CD14-positive monocyte (primary cell): Measurements from ENCODE around the gene RFX2. TPM values are rescaled to one million over a fixed set of nuclear protein-coding genes. Genes with fewer than 3 reads are reported as not detected.

Experiments
- DNase-seq, 3 donors: peaks; one replicate each; pipeline ENCODE4 v3.0.0-alpha.2; 2011 to 2022
- H2AFZ ChIP-seq: 2 replicates; pipeline ENCODE4 v1.6.0; 2012; ENCODE audit warnings: mild to moderate bottlenecking, low read depth, low read length, inconsistent platforms; ENCODE audit not compliant: insufficient read depth, poor library complexity, severe bottlenecking
- H3K27ac ChIP-seq, 2 donors: 1 replicate in 1 of 2; 2 replicates in 1 of 2; pipeline ENCODE4 v1.5.1; 2012 to 2013; ENCODE audit warnings: low read length in 2 of 2, control low read depth in 1 of 2, inconsistent platforms in 1 of 2, low read depth in 1 of 2, mild to moderate bottlenecking in 1 of 2
- H3K27me3 ChIP-seq, 2 donors: one replicate each; pipeline versions ENCODE4 v1.6.0 to v1.6.1; 2011 to 2013; ENCODE audit warnings: low read length in 2 of 2; ENCODE audit not compliant: control insufficient read depth in 2 of 2, insufficient read depth in 2 of 2
- H3K36me3 ChIP-seq, 2 donors: replicated peaks in 1 of 2; 1 replicate in 1 of 2; 2 replicates in 1 of 2; pipeline versions ENCODE4 v1.5.1 to v1.6.1; 2012 to 2013; ENCODE audit warnings: low read length in 2 of 2, control low read depth in 1 of 2, inconsistent platforms in 1 of 2, mild to moderate bottlenecking in 1 of 2; ENCODE audit not compliant: insufficient read depth in 2 of 2, control insufficient read depth in 1 of 2
- H3K4me1 ChIP-seq, 2 donors: 1 replicate in 1 of 2; 2 replicates in 1 of 2; pipeline versions ENCODE4 v1.5.1 to v1.6.1; 2012 to 2013; ENCODE audit warnings: low read length in 2 of 2, control low read depth in 1 of 2, inconsistent platforms in 1 of 2, mild to moderate bottlenecking in 1 of 2, moderate library complexity in 1 of 2; ENCODE audit not compliant: insufficient read depth in 2 of 2, control insufficient read depth in 1 of 2
- H3K4me2 ChIP-seq: replicated peaks from 2 replicates; pipeline ENCODE3; 2012; ENCODE audit warnings: low read length, moderate library complexity, mild to moderate bottlenecking; ENCODE audit not compliant: poor library complexity, severe bottlenecking; ENCODE audit errors: extremely low read depth
- H3K4me3 ChIP-seq, 3 experiments: fragments of 200-600 bp in 1 of 3; sonication (generic) in 1 of 3; replicated peaks in 1 of 3; 1 replicate in 2 of 3; 2 replicates in 1 of 3; pipeline ENCODE4 v1.5.1; 2011 to 2013; ENCODE audit warnings: low read length in 3 of 3, mild to moderate bottlenecking in 3 of 3, control low read depth in 2 of 3, low read depth in 2 of 3, inconsistent platforms in 1 of 3, moderate library complexity in 1 of 3
- H3K79me2 ChIP-seq: 2 replicates; pipeline ENCODE4 v1.6.0; 2012; ENCODE audit warnings: mild to moderate bottlenecking, control low read depth, inconsistent platforms, low read length, moderate library complexity; ENCODE audit not compliant: insufficient read depth
- H3K9ac ChIP-seq: 2 replicates; pipeline ENCODE4 v1.6.0; 2017; ENCODE audit warnings: low read length, mild to moderate bottlenecking; ENCODE audit not compliant: insufficient read depth, poor library complexity, severe bottlenecking
- H3K9me3 ChIP-seq, 2 donors: replicated peaks in 1 of 2; 1 replicate in 1 of 2; 2 replicates in 1 of 2; pipeline versions ENCODE4 v1.5.1 to v1.6.1; 2012 to 2013; ENCODE audit warnings: low read length in 2 of 2, control low read depth in 1 of 2; ENCODE audit not compliant: control insufficient read depth in 1 of 2, insufficient read depth in 1 of 2
- H4K20me1 ChIP-seq: 2 replicates; pipeline ENCODE4 v1.6.0; 2012; ENCODE audit warnings: mild to moderate bottlenecking, low read length, control low read depth, moderate library complexity; ENCODE audit not compliant: insufficient read depth
- H3K27ac Mint-ChIP-seq, 7 donors: one replicate each; pipeline ENCODE4 v1.8.0; 2020; ENCODE audit warnings: mild to moderate bottlenecking in 7 of 7, mixed read lengths in 7 of 7, moderate library complexity in 6 of 7, inconsistent platforms in 2 of 7
- H3K27me3 Mint-ChIP-seq, 3 donors: one replicate each; pipeline ENCODE4 v1.8.0; 2021 to 2022; ENCODE audit warnings: low read depth in 3 of 3, mild to moderate bottlenecking in 3 of 3, mixed read lengths in 3 of 3, moderate library complexity in 3 of 3, inconsistent platforms in 1 of 3
- H3K36me3 Mint-ChIP-seq, 2 donors: one replicate each; pipeline ENCODE4 v1.8.0; 2020; ENCODE audit warnings: mixed read lengths in 2 of 2, inconsistent platforms in 1 of 2, mild to moderate bottlenecking in 1 of 2
- H3K4me1 Mint-ChIP-seq: one replicate; pipeline ENCODE4 v1.8.0; 2020; ENCODE audit warnings: mild to moderate bottlenecking, mixed read lengths
- H3K4me3 Mint-ChIP-seq, 2 donors: one replicate each; pipeline ENCODE4 v1.8.0; 2020; ENCODE audit warnings: mild to moderate bottlenecking in 2 of 2, mixed read lengths in 2 of 2, moderate library complexity in 1 of 2
- H3K9me3 Mint-ChIP-seq, 7 donors: one replicate each; pipeline ENCODE4 v1.8.0; 2020 to 2022; ENCODE audit warnings: mixed read lengths in 7 of 7, mild to moderate bottlenecking in 6 of 7, moderate library complexity in 6 of 7, inconsistent platforms in 2 of 7
- CTCF ChIP-seq: fragments of 200-600 bp; IDR thresholded peaks from one replicate; pipeline ENCODE4 v1.8.0; 2022; ENCODE audit warnings: antibody characterized with exemption, mild to moderate bottlenecking
- WGBS: methylation state at CpG from one replicate; pipeline ENCODE4 v1.1.5; 2013; ENCODE audit warnings: missing lambda C conversion rate; ENCODE audit not compliant: insufficient coverage; 5-methylcytosine and 5-hydroxymethylcytosine counted together
- intact Hi-C, 2 donors: fragments of 100-400 bp; cut with micrococcal nuclease; formaldehyde crosslinking; loops; one replicate each; pipeline versions ENCODE4 v1.15.0 to v1.15.1; 2023
- polyA plus RNA-seq, 3 donors: library from polyadenylated mRNA; depleted of rRNA in 1 of 3; unstranded in 2 of 3; stranded (reverse) in 1 of 3; fragments of 300-500 nt in 2 of 3; fragments of >200 nt in 1 of 3; fragmentation: Illumina TruSeq in 2 of 3; gene quantifications; 1 replicate in 2 of 3; 2 replicates in 1 of 3; pipeline ENCODE4 v1.2.3, GENCODE V29; 2012 to 2021

The RFX2 gene
- polyA plus RNA-seq, 3 donors: 5.7 to 12.9 (median 8.7) TPM

DNA sequence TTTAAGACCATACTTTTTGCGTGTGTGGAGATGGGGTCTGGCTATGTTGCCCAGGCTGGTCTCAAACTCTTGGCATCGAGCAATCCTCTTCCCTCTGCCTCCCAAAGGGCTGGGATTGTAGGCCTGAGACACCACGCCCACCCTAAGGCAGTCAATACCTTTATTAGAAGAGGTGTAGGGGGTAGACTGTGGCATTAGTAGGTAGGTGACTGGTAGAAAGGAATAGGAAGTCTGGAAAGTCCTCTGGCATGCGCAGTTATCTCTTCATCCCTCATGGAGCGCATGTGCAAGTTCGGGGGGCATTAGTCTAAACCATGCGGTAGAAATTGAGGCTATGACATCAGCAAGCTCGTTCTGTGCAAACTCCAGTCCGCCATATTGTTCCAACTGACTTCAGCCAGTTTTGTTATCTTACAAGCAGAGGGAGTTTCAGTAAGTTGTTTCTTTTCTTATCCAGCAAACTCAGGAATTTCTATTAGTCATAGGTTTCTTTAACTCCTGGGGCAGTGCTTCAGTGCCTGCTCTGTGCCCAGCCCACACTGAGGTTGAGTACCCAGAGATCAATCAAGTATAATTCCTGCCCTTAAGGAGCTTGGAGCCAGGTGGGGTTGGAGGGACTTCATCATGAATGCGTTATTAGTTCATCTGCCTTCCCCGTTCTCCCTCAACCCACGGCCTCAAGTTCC, 125.1 kb downstream of the RFX2 start:
- no peaks in the 10 kb centered on the region for H3K36me3 ChIP-seq
- peaks cover 17 to 23% of the 10 kb centered on the region in 2 donors for H3K4me1 ChIP-seq
- H3K79me2 ChIP-seq: no peaks in the 10 kb centered on the region
- no peak overlapping the region for H3K27ac ChIP-seq
- no peak overlapping the region for H3K4me3 ChIP-seq
- H3K4me2 ChIP-seq: no peak overlapping the region
- no peaks in the 10 kb centered on the region for H3K36me3 Mint-ChIP-seq
- peaks cover 29% of the 10 kb centered on the region for H3K4me1 Mint-ChIP-seq
- intact Hi-C loops: loop anchor here (5.0 to 10.0 kb wide), 2 partner anchors 37 to 140 kb away; no protein-coding TSS in a partner anchor
- no peak overlapping the region for H3K27ac Mint-ChIP-seq
- H2AFZ ChIP-seq: no peak overlapping the region
- WGBS: 100% methylated on average over 4 of the region's 12 CpGs
- peaks cover 0 to 2% (median 0%) of the 10 kb centered on the region in 3 donors for H3K27me3 Mint-ChIP-seq
- no peak for TF ChIP-seq CTCF
- no peaks in the 10 kb centered on the region for H3K27me3 ChIP-seq
- no peaks in the 10 kb centered on the region for H4K20me1 ChIP-seq
- DNase-seq: no peak
- peaks cover 0 to under 1% (median 0%) of the 10 kb centered on the region in 7 donors for H3K9me3 Mint-ChIP-seq
- H3K9me3 ChIP-seq: no peaks in the 10 kb centered on the region
- H3K9ac ChIP-seq: peak overlapping the region; percentile 8
- no peak overlapping the region for H3K4me3 Mint-ChIP-seq

GRCh38 chr19:5984600-5984999, 125.7 kb downstream of the RFX2 start:
- no peak overlapping the region for H2AFZ ChIP-seq
- no peaks in the 10 kb centered on the region for H3K9me3 Mint-ChIP-seq
- peaks cover 30% of the 10 kb centered on the region for H3K4me1 Mint-ChIP-seq
- no peak for DNase-seq
- no peaks in the 10 kb centered on the region for H3K9me3 ChIP-seq
- H3K36me3 Mint-ChIP-seq: no peaks in the 10 kb centered on the region
- H3K9ac ChIP-seq: no peak overlapping the region
- H3K27ac Mint-ChIP-seq: no peak overlapping the region
- WGBS: 73% methylated on average over 3 of the region's 4 CpGs
- H3K27me3 Mint-ChIP-seq: peaks cover 0 to 2% (median 0%) of the 10 kb centered on the region in 3 donors
- no peak overlapping the region for H3K4me3 ChIP-seq
- H3K4me2 ChIP-seq: no peak overlapping the region
- H3K4me1 ChIP-seq: peaks cover 17 to 23% of the 10 kb centered on the region in 2 donors
- no peak overlapping the region for H3K27ac ChIP-seq
- H3K4me3 Mint-ChIP-seq: no peak overlapping the region
- no peak for TF ChIP-seq CTCF
- intact Hi-C loops: loop anchor here in 1 of 2 donors (10.0 kb wide), 1 partner anchor 140 kb away; no protein-coding TSS in a partner anchor
- H3K27me3 ChIP-seq: no peaks in the 10 kb centered on the region
- H4K20me1 ChIP-seq: no peaks in the 10 kb centered on the region
- H3K36me3 ChIP-seq: no peaks in the 10 kb centered on the region
- no peaks in the 10 kb centered on the region for H3K79me2 ChIP-seq
